SHP77 (cell line): ENCODE results near the gene MAN1A1.
"Not testable (repeated sequence)": the region's sequence is repeated elsewhere in the genome, so short reads cannot be mapped to it uniquely, and the experiment has no call there.

Experiments
- DNase-seq, 2 experiments: peaks; one replicate each; lab custom pipeline; 2025; lab: John Stamatoyannopoulos, UW

The MAN1A1 gene

DNA sequence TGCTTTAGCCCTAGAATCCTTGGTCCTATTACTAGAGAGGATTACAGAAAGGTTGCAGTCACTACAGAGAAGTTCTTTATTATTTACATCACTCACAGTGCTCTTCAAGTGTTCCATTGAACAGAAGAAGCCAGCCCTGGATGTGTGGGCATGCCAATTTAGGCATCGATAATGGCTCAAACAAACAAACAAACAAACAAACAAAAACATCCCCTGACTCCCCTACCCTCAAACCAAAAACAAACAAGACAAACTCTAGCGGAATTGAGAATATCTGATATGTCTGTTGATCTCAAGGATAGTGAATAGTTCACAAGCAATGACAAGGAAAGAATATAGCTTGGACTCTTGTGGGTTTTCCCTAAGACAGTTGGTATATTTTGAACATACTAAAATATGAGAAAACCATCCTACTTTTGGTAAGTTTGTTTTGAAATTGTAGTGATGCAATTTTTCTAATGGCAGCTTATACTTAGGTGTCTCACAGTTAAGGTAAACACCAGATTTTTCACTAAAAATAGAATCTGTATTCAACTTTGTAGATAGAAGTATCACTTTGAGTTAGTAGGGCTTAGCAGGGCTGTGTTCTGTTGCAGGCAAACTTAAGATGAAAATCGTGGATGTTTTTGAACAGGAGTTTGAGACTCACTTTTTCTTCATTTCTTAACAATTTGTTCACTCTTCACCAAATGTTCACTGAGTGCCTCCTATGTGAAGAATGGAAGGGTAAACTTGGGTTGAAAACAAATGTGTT is 178.3 kb downstream of the MAN1A1 start:
- DNase-seq: no peak

- no peak for DNase-seq
Measured at GRCh38 chr6:119170447-119171087, 179.0 kb downstream of the MAN1A1 start.

DNA sequence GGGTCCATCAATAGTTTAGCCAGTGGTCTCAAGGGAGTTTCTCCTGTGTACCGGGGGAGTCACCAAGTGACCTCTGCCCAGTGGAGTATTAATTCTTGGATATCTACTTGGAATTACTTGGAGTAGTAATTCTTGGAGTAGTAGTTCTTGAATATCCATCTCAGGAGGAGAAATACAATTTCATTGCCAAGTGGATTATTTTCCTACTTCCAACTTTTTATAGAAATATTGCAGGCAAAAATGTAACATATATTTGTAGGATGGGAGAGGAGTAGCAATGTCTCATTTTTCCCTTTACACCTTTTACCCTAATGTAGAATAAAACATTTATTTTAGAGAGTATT is 179.5 kb downstream of the MAN1A1 start:
- no peak for DNase-seq

- not testable (repeated sequence) for DNase-seq
Measured at GRCh38 chr6:119169355-119169754, 180.2 kb downstream of the MAN1A1 start.

DNA sequence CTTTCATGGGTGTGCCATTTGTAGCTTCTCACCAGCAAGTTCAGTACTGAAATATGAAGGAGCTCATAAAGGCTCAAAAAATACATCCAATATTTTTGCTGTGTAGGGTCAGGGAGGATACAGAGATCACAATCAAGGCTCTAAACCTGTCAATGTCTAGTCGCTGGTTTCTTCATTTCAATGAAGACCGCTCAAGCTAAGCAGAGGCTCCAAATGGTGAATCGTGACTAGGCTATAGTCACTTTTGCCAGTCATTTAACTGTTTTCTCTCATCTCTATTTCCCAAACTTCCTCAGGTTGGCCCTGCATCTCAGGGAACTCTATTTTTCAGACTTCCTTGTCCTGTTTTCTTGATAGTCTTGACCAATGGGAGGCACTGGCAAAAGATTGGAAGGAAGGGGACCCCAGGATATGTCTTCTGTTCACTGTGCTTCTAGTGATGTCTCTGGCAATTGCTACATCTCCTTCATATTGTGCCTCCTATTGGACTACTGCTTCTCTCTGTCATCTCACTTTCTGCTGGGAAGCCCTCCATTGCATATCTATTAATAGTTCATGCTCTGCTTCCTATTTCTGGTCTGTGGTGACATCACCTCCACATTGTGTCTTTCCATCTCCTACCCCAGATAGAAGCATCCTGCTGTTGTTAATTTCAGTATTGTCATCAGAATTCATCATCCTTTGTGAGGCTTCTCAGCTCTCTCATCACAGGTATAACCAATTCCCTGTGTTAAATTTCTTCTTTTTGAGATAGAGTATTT is 183.4 kb downstream of the MAN1A1 start:
- DNase-seq: no peak

DNA sequence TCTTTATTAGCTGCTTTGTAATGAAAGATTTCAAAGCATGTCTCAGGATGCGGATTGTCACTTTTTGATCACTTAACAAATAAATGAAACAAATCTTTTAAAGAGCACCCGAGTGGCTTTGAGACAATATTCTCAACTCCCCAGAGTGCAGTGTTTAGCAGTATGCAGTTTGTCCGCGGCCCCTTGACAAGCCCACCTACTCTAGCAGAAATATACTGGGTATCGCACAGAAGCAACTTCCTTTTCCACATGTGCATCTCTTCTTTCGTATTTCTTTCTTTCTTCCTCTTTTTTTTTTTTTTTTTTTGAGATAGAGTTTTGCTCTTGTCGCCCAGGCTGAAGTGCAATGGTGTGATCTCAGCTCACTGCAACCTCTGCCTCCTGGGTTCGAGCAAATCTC is 186.6 kb downstream of the MAN1A1 start:
- no peak for DNase-seq

GRCh38 chr6:119162134-119162775 is 187.3 kb downstream of the MAN1A1 start:
- DNase-seq: no peak

DNA sequence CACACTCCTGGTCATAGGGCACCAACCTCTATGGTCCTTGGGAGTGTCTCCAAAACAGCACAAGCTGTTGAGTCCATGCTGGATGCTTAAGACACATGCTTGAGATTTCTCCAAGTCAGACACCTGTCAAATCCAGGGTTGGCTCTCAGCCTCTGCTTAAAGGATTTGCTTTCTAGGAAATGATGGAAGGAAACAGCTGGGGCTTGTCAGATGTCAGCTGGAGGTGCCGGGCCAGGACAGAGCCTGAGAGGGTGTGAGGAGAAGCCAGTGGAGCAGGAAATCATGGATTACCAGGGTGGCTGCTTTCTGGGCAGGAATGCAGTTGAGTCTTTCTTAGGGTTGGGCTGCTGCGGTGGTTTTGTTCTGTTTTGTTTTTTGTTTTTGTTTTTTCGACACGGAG is 188.1 kb downstream of the MAN1A1 start:
- DNase-seq: no peak

DNA sequence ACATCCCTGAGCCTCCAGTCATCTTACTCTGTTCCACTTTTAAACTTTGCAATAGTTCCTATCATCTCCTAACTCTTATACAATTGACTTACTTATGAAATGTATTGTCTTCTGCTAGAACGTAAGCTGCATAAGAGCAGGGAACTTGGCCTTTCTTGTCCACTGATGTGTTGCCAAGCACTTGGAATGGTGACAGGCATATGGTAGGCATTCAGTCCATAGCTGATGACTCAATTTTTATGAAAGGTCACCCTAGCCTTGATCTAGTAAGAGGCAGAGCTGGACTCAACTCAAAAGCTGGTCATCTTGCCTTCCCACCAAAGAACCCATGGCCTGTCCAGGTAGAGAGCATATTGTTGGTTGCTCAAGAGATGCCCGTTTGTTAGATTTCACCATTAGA is 188.7 kb downstream of the MAN1A1 start:
- no peak for DNase-seq

DNA sequence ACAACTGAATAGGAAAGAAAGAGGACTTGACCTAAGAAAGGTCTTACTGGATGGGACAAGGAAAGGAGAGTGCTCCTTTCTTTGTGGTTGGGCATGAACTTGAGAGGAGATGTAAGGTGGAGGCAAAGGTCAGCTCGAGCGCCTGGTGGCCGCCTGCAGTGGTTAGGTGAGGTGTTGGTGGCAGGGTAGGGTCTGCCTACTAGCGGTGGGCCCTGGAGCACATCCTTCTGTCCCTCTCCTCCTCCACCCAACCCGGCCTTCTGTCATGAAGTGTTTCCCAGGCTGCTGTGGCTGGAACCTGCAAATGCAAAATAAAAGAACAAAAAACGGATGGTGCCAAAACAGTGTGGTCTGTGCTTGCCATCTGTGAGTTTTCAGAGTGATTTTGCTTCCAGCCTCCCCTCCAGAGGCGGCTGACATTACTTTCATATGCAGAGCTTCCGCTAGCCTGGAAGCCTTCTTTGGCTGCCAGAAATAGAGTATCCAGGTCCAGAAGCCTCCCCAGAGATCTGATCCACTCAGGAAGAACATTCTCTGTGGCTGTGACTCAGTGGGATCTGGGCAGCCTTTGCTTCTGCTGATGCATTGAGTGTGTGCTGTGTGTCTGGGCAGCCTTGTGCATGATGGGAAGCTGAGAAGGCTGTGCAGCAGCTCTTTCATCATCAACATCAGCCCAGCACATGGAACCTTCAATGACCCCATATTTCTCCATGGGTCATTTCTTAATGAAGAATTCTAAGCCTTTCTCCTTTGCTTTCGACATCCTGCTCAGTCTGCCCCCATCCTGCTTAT is 191.3 kb downstream of the MAN1A1 start:
- no peak for DNase-seq

- no peak for DNase-seq
Measured at GRCh38 chr6:119157506-119157815, 192.1 kb downstream of the MAN1A1 start.

DNA sequence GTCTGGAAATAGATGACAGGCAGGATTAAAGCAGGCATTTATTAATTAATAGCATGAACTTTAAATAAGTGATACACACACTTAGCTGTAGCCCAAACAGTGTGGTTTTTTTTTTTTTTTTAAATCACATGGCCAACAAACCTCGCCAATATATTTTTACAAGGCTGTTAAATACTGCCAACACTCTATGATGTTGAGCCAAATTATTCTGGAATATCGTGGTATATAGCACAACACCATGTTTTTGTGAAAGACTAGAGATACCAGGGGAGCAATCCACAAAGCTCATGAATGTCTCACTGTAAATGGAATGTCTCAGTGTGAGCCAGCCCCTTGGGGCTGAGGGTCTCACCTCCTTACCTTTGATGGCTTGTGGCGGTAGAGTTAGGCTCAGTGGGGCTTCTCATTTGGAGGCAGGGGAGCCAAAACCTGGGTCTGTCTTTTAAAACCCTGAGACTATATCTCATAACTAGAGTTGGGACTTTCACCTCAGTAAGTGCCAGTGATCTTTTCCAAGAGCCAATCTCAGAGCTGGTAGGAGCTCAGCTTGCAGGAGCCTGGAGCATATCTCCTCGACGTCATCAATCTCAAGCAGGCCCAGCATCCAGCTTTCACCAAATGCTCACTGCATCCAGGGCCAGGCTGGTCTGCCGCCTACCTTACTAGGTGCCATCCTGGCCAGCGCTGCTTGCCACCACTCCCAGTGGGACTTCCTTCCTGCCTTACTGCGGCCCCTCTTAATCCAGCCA is 192.6 kb downstream of the MAN1A1 start:
- DNase-seq: no peak

DNA sequence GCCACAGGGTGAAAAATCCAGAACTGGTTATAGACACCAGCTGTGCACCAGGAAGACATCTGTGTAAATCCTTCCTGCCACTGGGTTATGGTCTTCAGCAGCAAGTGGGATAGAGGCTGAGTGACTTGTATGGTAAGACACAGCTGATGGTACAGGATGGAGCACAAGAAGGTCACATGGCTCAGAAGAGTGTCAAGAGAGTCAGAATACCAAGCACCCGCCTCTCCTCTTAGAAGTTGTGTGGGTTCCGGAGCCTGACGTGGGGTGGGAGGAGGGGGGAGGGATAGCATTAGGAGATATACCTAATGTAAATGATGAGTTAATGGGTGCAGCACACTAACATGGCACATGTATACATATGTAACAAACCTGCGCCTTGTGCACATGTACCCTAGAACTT is 193.5 kb downstream of the MAN1A1 start:
- not testable (repeated sequence) for DNase-seq

DNA sequence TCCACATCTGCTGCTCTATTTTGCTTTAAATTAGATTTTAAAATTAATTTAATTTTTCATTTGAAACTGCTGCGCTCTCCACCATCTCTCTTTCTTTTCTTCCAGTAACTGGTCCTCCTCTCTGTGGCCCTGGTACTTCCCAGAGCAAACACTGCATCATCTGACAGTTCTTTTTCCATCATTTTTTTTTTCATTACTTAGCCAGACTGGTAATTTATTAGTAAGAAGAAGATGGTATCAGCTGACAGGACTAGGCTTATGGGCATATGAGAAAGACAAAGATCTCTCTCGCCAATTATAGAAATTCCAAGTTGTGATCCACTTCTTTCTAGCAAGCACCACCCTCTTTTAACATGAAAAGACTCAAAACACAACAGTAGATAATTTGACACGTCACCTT is 197.4 kb downstream of the MAN1A1 start:
- no peak for DNase-seq

- DNase-seq: no peak
Measured at GRCh38 chr6:119148825-119149525, 200.6 kb downstream of the MAN1A1 start.

GRCh38 chr6:119148098-119148824 is 201.3 kb downstream of the MAN1A1 start:
- peak; percentile 16 to 54 for DNase-seq

DNA sequence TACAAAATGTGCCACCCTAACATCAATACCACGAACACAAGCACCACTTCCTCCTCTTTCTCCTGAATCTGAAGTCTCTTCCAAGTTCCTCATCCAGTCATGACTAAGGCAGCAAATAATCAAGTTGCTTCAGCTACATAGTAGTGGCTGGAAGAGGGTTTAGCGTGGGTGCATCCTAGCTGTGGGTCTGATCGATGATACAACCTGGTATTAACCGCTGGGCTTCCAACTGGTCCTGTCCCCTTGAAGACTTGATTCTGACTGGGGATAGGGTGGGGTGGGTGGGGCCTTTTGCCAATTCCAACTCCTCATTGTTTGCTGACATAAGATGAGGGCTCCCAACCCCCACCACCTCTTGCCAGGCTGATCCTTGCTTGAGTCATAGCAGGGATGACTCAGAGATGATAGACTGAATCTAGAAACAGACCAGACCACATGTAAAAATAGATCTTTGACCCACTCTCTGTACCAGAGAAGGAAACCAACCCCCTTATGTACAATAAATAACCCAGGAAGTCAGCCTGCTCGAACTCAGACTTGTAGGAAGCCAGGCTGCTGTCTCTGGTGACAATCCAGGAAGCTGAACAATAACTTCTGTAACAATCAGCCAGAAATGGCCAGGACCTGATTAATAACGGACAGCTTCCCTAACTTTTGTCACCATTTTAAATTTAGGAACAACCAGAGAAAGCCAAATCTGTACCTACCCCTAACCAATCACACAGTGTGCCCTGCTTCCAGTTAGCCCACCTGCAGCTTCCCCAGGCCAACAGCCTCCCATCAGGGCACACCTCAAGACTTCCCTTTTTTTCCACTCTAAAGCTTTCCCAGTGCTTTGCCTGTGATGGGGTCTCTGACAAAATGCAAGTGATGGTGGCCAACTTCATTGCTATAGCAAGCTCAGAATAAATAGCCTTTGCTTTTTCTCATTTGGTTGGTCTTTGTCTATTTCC is 202.2 kb downstream of the MAN1A1 start:
- DNase-seq: peak in 1 of 2 experiments; percentile 32

DNA sequence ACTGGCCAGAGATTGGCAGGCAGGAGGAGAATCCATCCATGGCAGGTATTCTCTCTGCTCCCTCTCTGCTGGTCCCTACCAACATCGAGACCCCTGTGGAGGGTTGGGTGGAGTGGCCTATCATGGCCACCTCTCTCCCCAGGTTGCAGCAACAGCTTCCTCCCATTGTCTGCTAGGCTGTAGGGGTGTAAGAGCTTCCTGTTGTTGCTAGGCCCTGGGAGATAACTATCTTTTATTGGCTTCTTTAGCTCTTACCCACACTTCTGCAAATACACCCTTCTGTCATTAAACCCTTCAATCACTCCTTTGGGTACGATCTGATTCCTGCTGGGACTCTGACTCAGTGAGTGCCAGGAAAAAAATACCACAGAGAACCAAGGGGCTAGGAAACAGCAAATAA is 204.4 kb downstream of the MAN1A1 start:
- no peak for DNase-seq

- no peak for DNase-seq
Measured at GRCh38 chr6:119142637-119143036, 206.9 kb downstream of the MAN1A1 start.
